H9 (cell line): ENCODE measurements around the gene LSM8. TPM values are rescaled to one million over a fixed set of nuclear protein-coding genes. Genes with fewer than 3 reads are reported as not detected.

Experiments
- DNase-seq: peaks from one replicate; pipeline ENCODE4 v3.0.0-alpha.2; 2017
- H2AFZ ChIP-seq: one replicate; pipeline ENCODE4 v1.6.1; 2013; ENCODE audit warnings: mild to moderate bottlenecking, low read length, control low read depth, moderate library complexity
- H2AK5ac ChIP-seq: 2 replicates; pipeline ENCODE4 v1.6.1; 2013; ENCODE audit warnings: low read length, control low read depth, mixed read lengths; ENCODE audit not compliant: insufficient read length
- H2BK120ac ChIP-seq: one replicate; pipeline ENCODE4 v1.6.1; 2013; ENCODE audit warnings: low read depth, mild to moderate bottlenecking, low read length, control low read depth, inconsistent platforms; ENCODE audit not compliant: poor library complexity, severe bottlenecking
- H2BK12ac ChIP-seq: 2 replicates; pipeline ENCODE4 v1.6.1; 2013; ENCODE audit warnings: low read length, control low read depth, mixed read lengths, low read depth; ENCODE audit not compliant: insufficient read length
- H2BK15ac ChIP-seq: 2 replicates; pipeline ENCODE4 v1.6.1; 2013; ENCODE audit warnings: low read depth, low read length, control low read depth
- H2BK20ac ChIP-seq: one replicate; pipeline ENCODE4 v1.6.1; 2013; ENCODE audit warnings: low read depth, mild to moderate bottlenecking, low read length, control low read depth, inconsistent platforms; ENCODE audit not compliant: poor library complexity, severe bottlenecking
- H2BK5ac ChIP-seq: 2 replicates; pipeline ENCODE4 v1.6.1; 2013; ENCODE audit warnings: low read length, control low read depth, mixed read lengths; ENCODE audit not compliant: insufficient read length
- H3K14ac ChIP-seq: 2 replicates; pipeline ENCODE4 v1.6.1; 2013; ENCODE audit warnings: low read length, control low read depth; ENCODE audit not compliant: insufficient read depth
- H3K18ac ChIP-seq: 2 replicates; pipeline ENCODE4 v1.6.1; 2013; ENCODE audit warnings: low read depth, mild to moderate bottlenecking, mixed read lengths, low read length, control low read depth; ENCODE audit not compliant: insufficient read length
- H3K23ac ChIP-seq: 2 replicates; pipeline ENCODE4 v1.6.1; 2013; ENCODE audit warnings: low read length, control low read depth, mixed read lengths, low read depth; ENCODE audit not compliant: insufficient read length
- H3K23me2 ChIP-seq: 2 replicates; pipeline ENCODE4 v1.6.1; 2013; ENCODE audit warnings: low read depth, mild to moderate bottlenecking, mixed read lengths, low read length, control low read depth; ENCODE audit not compliant: insufficient read length, poor library complexity, severe bottlenecking
- H3K27ac ChIP-seq: 2 replicates; pipeline ENCODE4 v1.5.1; 2013; ENCODE audit warnings: low read length, control low read depth, mixed read lengths, low read depth; ENCODE audit not compliant: insufficient read length
- H3K27me3 ChIP-seq: 2 replicates; pipeline ENCODE4 v1.6.1; 2013; ENCODE audit warnings: low read length, control low read depth, inconsistent platforms; ENCODE audit not compliant: insufficient read depth
- H3K4ac ChIP-seq: 2 replicates; pipeline ENCODE4 v1.6.1; 2013; ENCODE audit warnings: low read depth, mild to moderate bottlenecking, control low read depth, inconsistent platforms, low read length, moderate library complexity
- H3K4me1 ChIP-seq: 2 replicates; pipeline ENCODE4 v1.6.1; 2013; ENCODE audit warnings: low read length, control low read depth, inconsistent platforms; ENCODE audit not compliant: insufficient read depth
- H3K4me2 ChIP-seq: 2 replicates; pipeline ENCODE4 v1.6.1; 2013; ENCODE audit warnings: low read length, control low read depth, mixed read lengths; ENCODE audit not compliant: insufficient read length, insufficient read depth
- H3K56ac ChIP-seq: 2 replicates; pipeline ENCODE4 v1.6.1; 2013; ENCODE audit warnings: low read depth, mild to moderate bottlenecking, mixed read lengths, low read length, control low read depth; ENCODE audit not compliant: insufficient read length
- H3K79me1 ChIP-seq: 2 replicates; pipeline ENCODE4 v1.6.1; 2013; ENCODE audit warnings: low read depth, mild to moderate bottlenecking, moderate library complexity, low read length, control low read depth, inconsistent platforms; ENCODE audit not compliant: insufficient read depth, poor library complexity, severe bottlenecking
- H3K79me2 ChIP-seq: 2 replicates; pipeline ENCODE4 v1.6.1; 2013; ENCODE audit warnings: low read length, control low read depth, inconsistent platforms; ENCODE audit not compliant: insufficient read depth
- H3K9ac ChIP-seq: 2 replicates; pipeline ENCODE4 v1.6.1; 2013; ENCODE audit warnings: low read length, control low read depth, mixed read lengths; ENCODE audit not compliant: insufficient read length; ENCODE audit errors: extremely low read depth
- H3K9me3 ChIP-seq: one replicate; pipeline ENCODE4 v1.6.1; 2013; ENCODE audit warnings: low read depth, low read length, inconsistent platforms; ENCODE audit not compliant: control insufficient read depth
- H3T11ph ChIP-seq: one replicate; pipeline ENCODE4 v1.6.1; 2013; ENCODE audit warnings: mild to moderate bottlenecking, low read length, control low read depth, inconsistent platforms
- H4K20me1 ChIP-seq: one replicate; pipeline ENCODE4 v1.6.1; 2013; ENCODE audit not compliant: control insufficient read depth, insufficient read length, insufficient read depth
- H4K5ac ChIP-seq: 2 replicates; pipeline ENCODE4 v1.6.1; 2013; ENCODE audit warnings: low read depth, mild to moderate bottlenecking, mixed read lengths, low read length, control low read depth; ENCODE audit not compliant: insufficient read length
- H4K8ac ChIP-seq: replicated peaks from 2 replicates; pipeline ENCODE4 v1.6.1; 2013; ENCODE audit warnings: low read length, control low read depth, mixed read lengths, low read depth; ENCODE audit not compliant: insufficient read length
- H4K91ac ChIP-seq: 2 replicates; pipeline ENCODE4 v1.6.1; 2013; ENCODE audit warnings: low read depth, mild to moderate bottlenecking, moderate library complexity, mixed read lengths, low read length, control low read depth; ENCODE audit not compliant: insufficient read length
- H3K27ac Mint-ChIP-seq, 3 experiments: 2 replicates in 2 of 3; 3 replicates in 1 of 3; pipeline ENCODE4 v1.8.0; 2020 to 2021; ENCODE audit warnings: mixed read lengths in 3 of 3, mild to moderate bottlenecking in 1 of 3, moderate library complexity in 1 of 3
- H3K27me3 Mint-ChIP-seq: 2 replicates; pipeline ENCODE4 v1.8.0; 2021; ENCODE audit warnings: low read depth, mild to moderate bottlenecking, moderate library complexity, mixed read lengths
- H3K36me3 Mint-ChIP-seq, 3 experiments: 2 replicates in 2 of 3; 3 replicates in 1 of 3; pipeline ENCODE4 v1.8.0; 2020 to 2021; ENCODE audit warnings: low read depth in 3 of 3, mixed read lengths in 3 of 3; ENCODE audit not compliant: insufficient read depth in 1 of 3
- H3K4me1 Mint-ChIP-seq, 2 experiments: 2 replicates each; pipeline ENCODE4 v1.8.0; 2020; ENCODE audit warnings: mixed read lengths in 2 of 2
- H3K4me3 Mint-ChIP-seq, 2 experiments: 2 replicates in 1 of 2; 3 replicates in 1 of 2; pipeline ENCODE4 v1.8.0; 2020 to 2021; ENCODE audit warnings: mild to moderate bottlenecking in 2 of 2, mixed read lengths in 2 of 2, moderate library complexity in 1 of 2
- H3K9me3 Mint-ChIP-seq, 2 experiments: 2 replicates in 1 of 2; 3 replicates in 1 of 2; pipeline ENCODE4 v1.8.0; 2020; ENCODE audit warnings: mild to moderate bottlenecking in 2 of 2, mixed read lengths in 2 of 2, moderate library complexity in 1 of 2
- WGBS: extraction: QIAGEN DNeasy Blood & Tissue Kit; methylation state at CpG from one replicate; pipeline ENCODE4 v1.1.7; 2013; ENCODE audit warnings: missing lambda C conversion rate, low lambda C conversion rate, mixed read lengths; ENCODE audit not compliant: insufficient read length; ENCODE audit errors: extremely low coverage; 5-methylcytosine and 5-hydroxymethylcytosine counted together
- total RNA-seq: library from RNA; stranded (reverse); gene quantifications from 2 replicates; pipeline ENCODE4 v1.2.1, GENCODE V29; 2021
- TF ChIP-seq, protein P1 (sequence below): fragments of 200-600 bp; sonication (generic); conservative IDR thresholded peaks from 3 replicates; pipeline ENCODE4 v1.8.0; 2021; ENCODE audit warnings: antibody characterized with exemption, mild to moderate bottlenecking

The LSM8 gene
- total RNA-seq, 1 experiment from 2014 or later = 51.8 TPM

DNA sequence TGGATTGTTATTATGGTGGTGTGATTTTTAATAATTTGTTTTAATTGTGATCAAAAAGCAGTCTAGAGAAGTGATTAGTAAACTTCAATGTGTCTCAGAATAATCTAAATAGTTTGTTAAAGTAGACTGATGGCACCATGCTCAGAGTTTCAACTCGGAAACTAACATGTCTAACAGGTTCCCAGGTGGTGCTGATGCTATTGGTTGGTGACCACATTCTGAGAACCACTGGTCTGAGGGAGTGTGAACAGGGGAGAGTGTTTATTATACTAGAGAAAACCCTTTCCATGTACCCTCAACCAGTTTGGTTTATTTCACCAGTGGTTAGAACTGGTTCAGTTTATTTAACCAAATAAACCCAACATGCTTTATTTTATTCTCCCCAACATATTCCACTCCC lies 42.0 kb upstream of the LSM8 start:
- Histone ChIP-seq H2BK120ac (no peak overlapping the region), H4K91ac (no peak overlapping the region), H3K79me1 (no peaks in the 10 kb centered on the region), H3K9me3 (no peaks in the 10 kb centered on the region), H3T11ph (no peak overlapping the region), H4K20me1 (no peaks in the 10 kb centered on the region), H2BK20ac (no peak overlapping the region), H3K4me2 (no peak overlapping the region), H4K8ac (no peak overlapping the region), H2BK15ac (no peak overlapping the region), H3K56ac (no peak overlapping the region), H3K4me1 (no peaks in the 10 kb centered on the region), H4K5ac (no peak overlapping the region), H3K79me2 (no peaks in the 10 kb centered on the region), H2AFZ (no peak overlapping the region), H2BK12ac (no peak overlapping the region), H2AK5ac (no peak overlapping the region), H3K23me2 (no peaks in the 10 kb centered on the region), H3K27me3 (no peaks in the 10 kb centered on the region), H3K9ac (no peak overlapping the region), H3K14ac (no peak overlapping the region), H3K27ac (no peak overlapping the region), H3K18ac (no peak overlapping the region), H2BK5ac (no peak overlapping the region), H3K23ac (no peak overlapping the region), H3K4ac (no peak overlapping the region)
- Mint-ChIP-seq H3K27ac (no peak overlapping the region), H3K9me3 (no peaks in the 10 kb centered on the region), H3K27me3 (no peaks in the 10 kb centered on the region), H3K36me3 (no peaks in the 10 kb centered on the region), H3K4me3 (no peak overlapping the region), H3K4me1 (peaks cover 4% of the 10 kb centered on the region in 2 experiments; a peak in 3 of 4 replicates)
- TF ChIP-seq, protein P1, sequence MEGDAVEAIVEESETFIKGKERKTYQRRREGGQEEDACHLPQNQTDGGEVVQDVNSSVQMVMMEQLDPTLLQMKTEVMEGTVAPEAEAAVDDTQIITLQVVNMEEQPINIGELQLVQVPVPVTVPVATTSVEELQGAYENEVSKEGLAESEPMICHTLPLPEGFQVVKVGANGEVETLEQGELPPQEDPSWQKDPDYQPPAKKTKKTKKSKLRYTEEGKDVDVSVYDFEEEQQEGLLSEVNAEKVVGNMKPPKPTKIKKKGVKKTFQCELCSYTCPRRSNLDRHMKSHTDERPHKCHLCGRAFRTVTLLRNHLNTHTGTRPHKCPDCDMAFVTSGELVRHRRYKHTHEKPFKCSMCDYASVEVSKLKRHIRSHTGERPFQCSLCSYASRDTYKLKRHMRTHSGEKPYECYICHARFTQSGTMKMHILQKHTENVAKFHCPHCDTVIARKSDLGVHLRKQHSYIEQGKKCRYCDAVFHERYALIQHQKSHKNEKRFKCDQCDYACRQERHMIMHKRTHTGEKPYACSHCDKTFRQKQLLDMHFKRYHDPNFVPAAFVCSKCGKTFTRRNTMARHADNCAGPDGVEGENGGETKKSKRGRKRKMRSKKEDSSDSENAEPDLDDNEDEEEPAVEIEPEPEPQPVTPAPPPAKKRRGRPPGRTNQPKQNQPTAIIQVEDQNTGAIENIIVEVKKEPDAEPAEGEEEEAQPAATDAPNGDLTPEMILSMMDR = no peak
- DNase-seq = no peak
- no CpG with 5 or more reads among the region's 1 CpG for WGBS
